Mucosa of descending colon (tissue), 3 donors: ENCODE results near the gene MRPL11. TPM values are rescaled to one million over a fixed set of nuclear protein-coding genes. Genes with fewer than 3 reads are reported as not detected.

Experiments
- ATAC-seq: fragments of 200-7000 bp; cut with Tn5 transposase; one replicate; pipeline ENCODE4 v1.9.1; 2020; ENCODE audit warnings: mild to moderate bottlenecking, moderate library complexity
- DNase-seq, 3 donors: peaks; one replicate each; pipeline ENCODE4 v3.0.0-alpha.2; 2020
- H3K36me3 ChIP-seq: fragments of 200-600 bp; one replicate; pipeline ENCODE4 v1.8.0; 2021; ENCODE audit warnings: low read depth, mild to moderate bottlenecking
- H3K4me1 ChIP-seq: fragments of 200-600 bp; one replicate; pipeline ENCODE4 v1.8.0; 2021; ENCODE audit warnings: low read depth, mild to moderate bottlenecking
- H3K4me3 ChIP-seq: fragments of 200-600 bp; one replicate; pipeline ENCODE4 v1.8.0; 2021; ENCODE audit warnings: mild to moderate bottlenecking
- H3K9me3 ChIP-seq: fragments of 200-600 bp; one replicate; pipeline ENCODE4 v1.8.0; 2021; ENCODE audit warnings: mild to moderate bottlenecking
- CTCF ChIP-seq: fragments of 200-600 bp; IDR thresholded peaks from one replicate; pipeline ENCODE4 v1.8.0; 2022; ENCODE audit warnings: antibody characterized with exemption, mild to moderate bottlenecking
- intact Hi-C, 2 donors: fragments of 100-400 bp; cut with DNase I in 1 of 2; cut with micrococcal nuclease in 1 of 2; formaldehyde crosslinking; loops; one replicate each; pipeline versions ENCODE4 v1.11.0 to v1.11.1; 2022; cut with DNase I, micrococcal nuclease
- total RNA-seq, 3 donors: library from RNA; stranded (reverse); fragmentation: NEBNext Ultra II Directional in 2 of 3; extraction: Animal tissue kit (Norgen Biotek cat#: 25700) in 2 of 3; gene quantifications; one replicate each; pipeline versions ENCODE4 v1.2.1 to v1.2.4, GENCODE V29; 2021 to 2023
- donor health status: DM: no; HTN: no; CAD: no; lungs with moderate emphysema.
- donor health status: DM: no; HTN: no; CAD: no.
- donor health status: DM: no; HTN: yes; CAD: no.

The MRPL11 gene
- total RNA-seq, 3 donors from 2014 or later, result 43.7 to 64.9 (median 46.6) TPM

DNA sequence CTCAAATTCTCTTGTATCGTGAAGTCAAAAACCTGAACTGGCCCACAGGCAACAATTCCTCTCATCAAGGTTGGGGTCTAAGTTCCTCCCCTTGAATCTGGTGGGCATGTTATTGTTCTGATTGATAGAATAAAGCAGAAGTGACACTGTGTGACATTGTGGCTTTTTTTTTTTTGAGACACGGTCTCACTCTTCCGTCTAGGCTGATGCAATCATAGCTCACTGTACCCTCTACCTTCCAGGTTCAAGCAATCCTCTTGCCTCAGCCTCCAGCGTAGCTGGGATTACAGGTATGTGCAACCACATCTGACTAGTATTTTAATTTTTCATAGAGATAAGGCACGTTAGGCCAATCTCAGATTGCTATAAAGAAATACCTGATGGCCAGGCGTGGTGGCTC lies 19.2 kb upstream of the MRPL11 start:
- no peak for ATAC-seq
- Histone ChIP-seq H3K4me1 (no peaks in the 10 kb centered on the region), H3K4me3 (no peak overlapping the region), H3K36me3 (no peaks in the 10 kb centered on the region), H3K9me3 (no peaks in the 10 kb centered on the region)
- no peak for DNase-seq
- intact Hi-C loops, result no loop called here
- no peak for TF ChIP-seq CTCF

GRCh38 chr11:66454828-66455227 lies 16.2 kb upstream of the MRPL11 start:
- no peaks in the 10 kb centered on the region for H3K36me3 ChIP-seq
- DNase-seq, result no peak
- ATAC-seq, result no peak
- no peak for TF ChIP-seq CTCF
- H3K9me3 ChIP-seq, result no peaks in the 10 kb centered on the region
- H3K4me1 ChIP-seq, result no peaks in the 10 kb centered on the region
- no peak overlapping the region for H3K4me3 ChIP-seq
- intact Hi-C loops, result no loop called here

- intact Hi-C loops, result no loop called here
- ATAC-seq (no peak), DNase-seq (no peak)
- Histone ChIP-seq H3K9me3 (no peaks in the 10 kb centered on the region), H3K4me3 (no peak overlapping the region), H3K4me1 (no peaks in the 10 kb centered on the region), H3K36me3 (no peaks in the 10 kb centered on the region)
- TF ChIP-seq CTCF, result no peak
Measured at GRCh38 chr11:66454247-66454646, 15.6 kb upstream of the MRPL11 start.

GRCh38 chr11:66451663-66452062 lies 13.0 kb upstream of the MRPL11 start:
- Histone ChIP-seq H3K9me3 (no peaks in the 10 kb centered on the region), H3K4me1 (no peaks in the 10 kb centered on the region), H3K4me3 (no peak overlapping the region), H3K36me3 (no peaks in the 10 kb centered on the region)
- no peak for DNase-seq
- intact Hi-C loops, result no loop called here
- TF ChIP-seq CTCF, result no peak
- no peak for ATAC-seq

- no peaks in the 10 kb centered on the region for H3K4me1 ChIP-seq
- no peaks in the 10 kb centered on the region for H3K36me3 ChIP-seq
- DNase-seq, result no peak
- TF ChIP-seq CTCF, result no peak
- intact Hi-C loops, result no loop called here
- H3K9me3 ChIP-seq, result no peaks in the 10 kb centered on the region
- no peak overlapping the region for H3K4me3 ChIP-seq
- ATAC-seq, result no peak
Measured at GRCh38 chr11:66450560-66450959, 11.9 kb upstream of the MRPL11 start.

DNA sequence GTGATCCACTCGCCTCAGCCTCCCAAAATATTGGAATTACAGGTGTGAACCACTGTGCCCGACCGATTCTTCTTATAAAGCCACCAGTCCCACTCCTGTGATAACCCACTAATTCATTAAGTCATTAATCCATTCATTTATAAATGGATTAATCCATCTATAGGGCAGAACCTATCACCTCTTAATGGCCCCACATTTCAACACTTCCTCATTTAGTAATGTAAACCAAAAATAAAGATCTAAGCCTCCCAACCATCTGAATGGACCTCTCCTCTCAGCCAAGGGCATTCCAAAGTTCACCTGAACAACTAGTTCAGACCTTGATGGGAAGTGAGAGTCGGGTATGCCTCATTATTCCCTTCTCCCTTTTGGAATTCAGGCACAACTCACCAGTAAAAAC lies 9.9 kb upstream of the MRPL11 start:
- Histone ChIP-seq H3K9me3 (peaks cover 3% of the 10 kb centered on the region), H3K4me3 (no peak overlapping the region), H3K4me1 (no peaks in the 10 kb centered on the region), H3K36me3 (no peaks in the 10 kb centered on the region)
- no peak for DNase-seq
- ATAC-seq, result no peak
- intact Hi-C loops, result no loop called here
- no peak for TF ChIP-seq CTCF
